Loucy (cell line): ENCODE measurements around the gene C9orf50.

Experiments
- H2AFZ ChIP-seq: fragments of 200-600 bp; sonication (generic); 2 replicates; pipeline ENCODE4 v1.6.0; 2016; ENCODE audit warnings: antibody characterized with exemption, mild to moderate bottlenecking, low read length, moderate library complexity
- H3F3A ChIP-seq: fragments of 200-600 bp; 2 replicates; pipeline ENCODE4 v1.6.0; 2016; ENCODE audit warnings: antibody characterized with exemption, low read depth, mild to moderate bottlenecking
- H3K27me3 ChIP-seq: fragments of 200-600 bp; sonication (generic); 2 replicates; pipeline ENCODE4 v1.6.1; 2014; ENCODE audit warnings: low read length, mild to moderate bottlenecking; ENCODE audit not compliant: insufficient read depth, poor library complexity, severe bottlenecking
- H3K36me3 ChIP-seq: fragments of 200-600 bp; sonication (generic); 2 replicates; pipeline ENCODE4 v1.6.1; 2016; ENCODE audit warnings: low read length; ENCODE audit not compliant: insufficient read depth
- H3K4me1 ChIP-seq: fragments of 200-600 bp; sonication (generic); 2 replicates; pipeline ENCODE4 v1.5.1; 2014; ENCODE audit warnings: low read length, mild to moderate bottlenecking; ENCODE audit not compliant: insufficient read depth, poor library complexity, severe bottlenecking
- H3K4me2 ChIP-seq: fragments of 200-600 bp; sonication (generic); 2 replicates; pipeline ENCODE4 v1.6.0; 2014; ENCODE audit warnings: antibody characterized with exemption, low read length, low read depth, mild to moderate bottlenecking; ENCODE audit not compliant: poor library complexity, severe bottlenecking
- H3K4me3 ChIP-seq: fragments of 200-600 bp; sonication (generic); 2 replicates; pipeline ENCODE4 v1.5.1; 2014; ENCODE audit warnings: low read length, mild to moderate bottlenecking, mixed read lengths; ENCODE audit not compliant: poor library complexity, severe bottlenecking
- H3K79me2 ChIP-seq: fragments of 200-600 bp; sonication (generic); 2 replicates; pipeline ENCODE4 v1.6.1; 2014; ENCODE audit warnings: low read length; ENCODE audit not compliant: insufficient read depth
- H3K9ac ChIP-seq: fragments of 200-600 bp; sonication (generic); 2 replicates; pipeline ENCODE4 v1.6.0; 2014; ENCODE audit warnings: mild to moderate bottlenecking, low read depth, low read length, moderate library complexity; ENCODE audit not compliant: poor library complexity, severe bottlenecking
- H3K9me2 ChIP-seq: fragments of 200-600 bp; sonication (generic); replicated peaks from 2 replicates; pipeline ENCODE4 v1.6.1; 2016; ENCODE audit warnings: low read depth, low read length, mixed read lengths
- H3K9me3 ChIP-seq: fragments of 200-600 bp; sonication (generic); 2 replicates; pipeline ENCODE4 v1.6.1; 2014; ENCODE audit warnings: mild to moderate bottlenecking, antibody characterized with exemption, low read length, low read depth; ENCODE audit not compliant: insufficient read depth
- H4K20me1 ChIP-seq: fragments of 200-600 bp; sonication (generic); 2 replicates; pipeline ENCODE4 v1.6.0; 2014; ENCODE audit warnings: antibody characterized with exemption, low read length, mild to moderate bottlenecking; ENCODE audit not compliant: insufficient read depth, poor library complexity, severe bottlenecking
- CTCF ChIP-seq: fragments of 200-600 bp; sonication (generic); conservative IDR thresholded peaks from 2 replicates; pipeline ENCODE4 v1.5.1; 2014; ENCODE audit warnings: mild to moderate bottlenecking, antibody characterized with exemption, low read length
- EZH2phosphoT487 ChIP-seq: fragments of 200-600 bp; IDR thresholded peaks from 2 replicates; pipeline ENCODE4 v1.6.1; 2018; ENCODE audit warnings: antibody characterized with exemption, mild to moderate bottlenecking, moderate library complexity, borderline replicate concordance

C9orf50 gene

GRCh38 chr9:129661029-129661428 is 40.1 kb upstream of the C9orf50 start:
- Histone ChIP-seq H2AFZ (no peak overlapping the region), H3K9me2 (no peaks in the 10 kb centered on the region), H3K79me2 (no peaks in the 10 kb centered on the region), H3K9ac (no peak overlapping the region), H3F3A (no peaks in the 10 kb centered on the region), H3K4me2 (no peak overlapping the region), H3K4me1 (no peaks in the 10 kb centered on the region), H3K9me3 (no peaks in the 10 kb centered on the region), H3K27me3 (no peaks in the 10 kb centered on the region), H3K4me3 (no peak overlapping the region), H3K36me3 (no peaks in the 10 kb centered on the region), H4K20me1 (no peaks in the 10 kb centered on the region)
- TF ChIP-seq CTCF, result no peak
- no peak for TF ChIP-seq EZH2phosphoT487

GRCh38 chr9:129656795-129657390 is 36.0 kb upstream of the C9orf50 start:
- Histone ChIP-seq H3K9me2 (no peaks in the 10 kb centered on the region), H3K4me2 (no peak overlapping the region), H2AFZ (no peak overlapping the region), H3K9me3 (no peaks in the 10 kb centered on the region), H3K4me3 (no peak overlapping the region), H3K36me3 (no peaks in the 10 kb centered on the region), H3K9ac (no peak overlapping the region), H3K27me3 (no peaks in the 10 kb centered on the region), H4K20me1 (no peaks in the 10 kb centered on the region), H3K4me1 (no peaks in the 10 kb centered on the region), H3F3A (no peaks in the 10 kb centered on the region), H3K79me2 (no peaks in the 10 kb centered on the region)
- TF ChIP-seq CTCF, result no peak
- no peak for TF ChIP-seq EZH2phosphoT487

- Histone ChIP-seq H3K27me3 (no peaks in the 10 kb centered on the region), H3K4me1 (no peaks in the 10 kb centered on the region), H3K4me2 (no peak overlapping the region), H2AFZ (no peak overlapping the region), H3F3A (no peaks in the 10 kb centered on the region), H3K9ac (no peak overlapping the region), H3K9me2 (no peaks in the 10 kb centered on the region), H4K20me1 (no peaks in the 10 kb centered on the region), H3K36me3 (no peaks in the 10 kb centered on the region), H3K9me3 (no peaks in the 10 kb centered on the region), H3K79me2 (no peaks in the 10 kb centered on the region), H3K4me3 (no peak overlapping the region)
- TF ChIP-seq EZH2phosphoT487, result no peak
- TF ChIP-seq CTCF, result no peak
Observed at GRCh38 chr9:129655696-129656095, 34.8 kb upstream of the C9orf50 start.
